ENCODE data around the gene TCERG1L.
"Not testable (repeated sequence)": the region's sequence is repeated elsewhere in the genome, so short reads cannot be mapped to it uniquely, and the experiment has no call there.

TCERG1L gene

GRCh38 chr10:131160219-131160875 lies 151.2 kb downstream of the TCERG1L start:
- no peak for DNase-seq

GRCh38 chr10:131159771-131160170 lies 151.8 kb downstream of the TCERG1L start:
- no peak for DNase-seq

GRCh38 chr10:131158695-131159094 lies 152.8 kb downstream of the TCERG1L start:
- no peak for DNase-seq

- DNase-seq, result no peak
These were observed 153.6 kb downstream of the TCERG1L start for GRCh38 chr10:131157899-131158298.

- no peak for DNase-seq
These were observed 155.7 kb downstream of the TCERG1L start for GRCh38 chr10:131155876-131156230.

GRCh38 chr10:131155218-131155875 lies 156.2 kb downstream of the TCERG1L start:
- DNase-seq, result no peak

- DNase-seq, result no peak
These were observed 157.1 kb downstream of the TCERG1L start for GRCh38 chr10:131154306-131155025.

GRCh38 chr10:131152456-131152855 lies 159.1 kb downstream of the TCERG1L start:
- DNase-seq, result not testable (repeated sequence)

- DNase-seq, result no peak
These were observed 161.4 kb downstream of the TCERG1L start for GRCh38 chr10:131150126-131150525.

- no peak for DNase-seq
These were observed 161.9 kb downstream of the TCERG1L start for GRCh38 chr10:131149586-131149985.

GRCh38 chr10:131149111-131149510 lies 162.4 kb downstream of the TCERG1L start:
- DNase-seq, result no peak

GRCh38 chr10:131148270-131148669 lies 163.3 kb downstream of the TCERG1L start:
- no peak for DNase-seq

- DNase-seq, result no peak
These were observed 164.1 kb downstream of the TCERG1L start for GRCh38 chr10:131147301-131147975.

GRCh38 chr10:131146790-131147189 lies 164.7 kb downstream of the TCERG1L start:
- no peak for DNase-seq

GRCh38 chr10:131145756-131146155 lies 165.8 kb downstream of the TCERG1L start:
- DNase-seq, result no peak

GRCh38 chr10:131144711-131145375 lies 166.7 kb downstream of the TCERG1L start:
- no peak for DNase-seq

GRCh38 chr10:131144196-131144595 lies 167.3 kb downstream of the TCERG1L start:
- no peak for DNase-seq

GRCh38 chr10:131143425-131144165 lies 167.9 kb downstream of the TCERG1L start:
- no peak for DNase-seq

GRCh38 chr10:131142517-131143380 lies 168.8 kb downstream of the TCERG1L start:
- DNase-seq, result no peak

GRCh38 chr10:131141645-131142516 lies 169.6 kb downstream of the TCERG1L start:
- no peak for DNase-seq
